ENCODE data around the gene CCBE1.

The CCBE1 gene

DNA sequence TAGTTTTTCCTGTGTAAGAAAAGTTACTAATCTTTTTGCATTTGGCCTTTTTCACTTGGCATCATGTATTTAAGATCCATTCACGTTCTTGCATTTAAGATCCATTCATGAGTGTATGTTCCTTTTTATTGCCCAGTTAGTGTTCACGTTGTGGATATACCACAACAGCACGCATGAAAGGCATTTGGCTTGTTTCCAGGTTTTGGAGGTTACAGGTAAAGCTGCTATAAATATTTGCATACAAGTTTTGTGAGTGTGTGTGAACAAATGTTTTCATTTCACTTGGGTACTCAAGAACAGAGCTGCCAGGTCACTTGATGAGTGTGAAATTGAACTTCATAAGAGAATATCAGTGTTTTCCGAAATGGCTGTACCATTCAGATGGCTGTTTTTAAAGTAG is 121.2 kb downstream of the CCBE1 start:
- H3K18ac ChIP-seq (ENCODE audit: low read length) = no peak overlapping the region
- H3K36me3 ChIP-seq (ENCODE audit: control insufficient read depth in 1 of 2, insufficient read depth in 2 of 2, low read length in 2 of 2) = no peaks in the 10 kb centered on the region
- H3K27ac ChIP-seq (ENCODE audit: low read depth, low read length) = no peak overlapping the region
- H2AK5ac ChIP-seq (ENCODE audit: low read length) = no peak overlapping the region
- no peak for DNase-seq
- no peak overlapping the region for H2BK12ac ChIP-seq (ENCODE audit: low read length)
- no peak overlapping the region for H4K8ac ChIP-seq (ENCODE audit: low read depth, low read length)
- no peak overlapping the region for H3K4ac ChIP-seq (ENCODE audit: low read depth, low read length)
- H3K27me3 ChIP-seq (ENCODE audit: insufficient read depth, low read length) = no peaks in the 10 kb centered on the region
- no peak overlapping the region for H2BK5ac ChIP-seq (ENCODE audit: low read depth, low read length, poor library complexity)
- no peak overlapping the region for H3K4me3 ChIP-seq (ENCODE audit: low read depth, low read length)
- no peak overlapping the region for H4K12ac ChIP-seq (ENCODE audit: low read depth, low read length)
- no peak overlapping the region for H3K4me2 ChIP-seq (ENCODE audit: low read length)
- no peak overlapping the region for H3K23ac ChIP-seq (ENCODE audit: low read length)
- H2AFZ ChIP-seq (ENCODE audit: insufficient read depth, low read length, poor library complexity) = no peak overlapping the region
- H4K91ac ChIP-seq (ENCODE audit: low read depth, low read length) = no peak overlapping the region
- WGBS (ENCODE audit: extremely low coverage, insufficient coverage, insufficient read length) = no CpG with 5 or more reads among the region's 4 CpGs
- no peak overlapping the region for H3K14ac ChIP-seq (ENCODE audit: low read length)
- H3K9me3 ChIP-seq (ENCODE audit: insufficient read depth, low read depth, low read length) = no peaks in the 10 kb centered on the region
- H3K79me2 ChIP-seq (ENCODE audit: control insufficient read depth, insufficient read depth, low read length, poor library complexity) = no peaks in the 10 kb centered on the region
- no peak overlapping the region for H2BK120ac ChIP-seq (ENCODE audit: insufficient read depth, low read length, poor library complexity)
- H3K79me1 ChIP-seq (ENCODE audit: low read length) = no peaks in the 10 kb centered on the region
- H3K4me1 ChIP-seq (ENCODE audit: control insufficient read depth in 1 of 2, insufficient read depth in 2 of 2, low read length in 2 of 2) = peaks cover 2 to 7% of the 10 kb centered on the region in 2 experiments
- H3K9ac ChIP-seq (ENCODE audit: low read length) = no peak overlapping the region

DNA sequence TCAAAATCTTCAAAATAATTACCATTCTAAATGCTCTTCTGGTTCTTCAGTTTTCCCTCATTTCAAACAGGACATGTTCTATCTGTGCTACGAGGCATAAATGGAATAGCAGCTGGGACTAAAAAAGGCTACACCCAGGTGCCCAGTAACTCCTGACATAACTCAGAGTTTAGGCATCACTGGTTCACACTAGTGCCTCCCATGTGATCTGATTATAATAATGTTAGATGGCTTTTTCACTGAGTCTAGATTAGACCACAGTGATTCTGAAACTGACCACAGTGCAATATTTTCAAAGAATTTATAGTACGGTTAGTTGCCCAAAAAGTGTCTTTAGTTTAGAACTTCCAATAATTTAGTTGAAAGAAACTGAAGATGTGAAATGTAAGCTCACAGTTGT is 123.3 kb downstream of the CCBE1 start:
- no peak for DNase-seq
- Histone ChIP-seq H4K91ac (ENCODE audit: low read depth, low read length) (no peak overlapping the region), H3K18ac (ENCODE audit: low read length) (no peak overlapping the region), H4K12ac (ENCODE audit: low read depth, low read length) (no peak overlapping the region), H3K79me2 (ENCODE audit: control insufficient read depth, insufficient read depth, low read length, poor library complexity) (no peaks in the 10 kb centered on the region), H2BK12ac (ENCODE audit: low read length) (no peak overlapping the region), H3K4me3 (ENCODE audit: low read depth, low read length) (no peak overlapping the region), H3K23ac (ENCODE audit: low read length) (no peak overlapping the region), H4K8ac (ENCODE audit: low read depth, low read length) (no peak overlapping the region), H3K14ac (ENCODE audit: low read length) (no peak overlapping the region), H3K4me1 (ENCODE audit: control insufficient read depth in 1 of 2, insufficient read depth in 2 of 2, low read length in 2 of 2) (peaks cover 10 to 15% of the 10 kb centered on the region in 2 experiments), H3K9ac (ENCODE audit: low read length) (no peak overlapping the region), H2AK5ac (ENCODE audit: low read length) (no peak overlapping the region), H3K4me2 (ENCODE audit: low read length) (no peak overlapping the region), H3K36me3 (ENCODE audit: control insufficient read depth in 1 of 2, insufficient read depth in 2 of 2, low read length in 2 of 2) (no peaks in the 10 kb centered on the region), H3K9me3 (ENCODE audit: insufficient read depth, low read depth, low read length) (no peaks in the 10 kb centered on the region), H2BK5ac (ENCODE audit: low read depth, low read length, poor library complexity) (no peak overlapping the region), H2BK120ac (ENCODE audit: insufficient read depth, low read length, poor library complexity) (no peak overlapping the region), H3K27ac (ENCODE audit: low read depth, low read length) (no peak overlapping the region), H3K79me1 (ENCODE audit: low read length) (no peaks in the 10 kb centered on the region), H3K4ac (ENCODE audit: low read depth, low read length) (no peak overlapping the region), H3K27me3 (ENCODE audit: insufficient read depth, low read length) (no peaks in the 10 kb centered on the region), H2AFZ (ENCODE audit: insufficient read depth, low read length, poor library complexity) (no peak overlapping the region)
- WGBS (ENCODE audit: extremely low coverage, insufficient coverage, insufficient read length) = no CpG with 5 or more reads among the region's 2 CpGs

DNA sequence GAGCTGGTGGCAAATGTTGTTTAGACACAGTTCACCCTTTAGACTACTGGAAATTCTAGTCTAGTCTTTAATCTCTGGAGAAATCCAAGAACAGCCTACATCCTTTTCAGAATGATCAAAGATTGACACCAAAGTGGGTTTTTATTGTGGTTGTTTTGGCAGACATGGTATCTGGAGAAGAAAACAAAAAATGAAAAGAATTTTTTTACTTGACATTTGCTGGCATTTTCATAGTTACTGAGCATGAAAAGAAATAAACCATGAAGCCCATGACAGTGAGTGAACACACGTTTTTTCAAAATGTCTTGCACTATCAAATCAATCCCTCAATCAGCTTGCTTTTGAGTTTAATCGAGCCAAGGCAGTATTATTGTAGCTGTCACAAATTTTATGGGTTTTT is 125.3 kb downstream of the CCBE1 start:
- no peak for DNase-seq
- no peaks in the 10 kb centered on the region for H3K79me2 ChIP-seq (ENCODE audit: control insufficient read depth, insufficient read depth, low read length, poor library complexity)
- no peaks in the 10 kb centered on the region for H3K27me3 ChIP-seq (ENCODE audit: insufficient read depth, low read length)
- no peaks in the 10 kb centered on the region for H3K9me3 ChIP-seq (ENCODE audit: insufficient read depth, low read depth, low read length)
- no peak overlapping the region for H3K23ac ChIP-seq (ENCODE audit: low read length)
- no peak overlapping the region for H2BK12ac ChIP-seq (ENCODE audit: low read length)
- no peaks in the 10 kb centered on the region for H3K36me3 ChIP-seq (ENCODE audit: control insufficient read depth in 1 of 2, insufficient read depth in 2 of 2, low read length in 2 of 2)
- H4K91ac ChIP-seq (ENCODE audit: low read depth, low read length) = no peak overlapping the region
- no peak overlapping the region for H3K4ac ChIP-seq (ENCODE audit: low read depth, low read length)
- no peak overlapping the region for H2BK120ac ChIP-seq (ENCODE audit: insufficient read depth, low read length, poor library complexity)
- H2AK5ac ChIP-seq (ENCODE audit: low read length) = no peak overlapping the region
- H3K4me2 ChIP-seq (ENCODE audit: low read length) = no peak overlapping the region
- H3K4me1 ChIP-seq (ENCODE audit: control insufficient read depth in 1 of 2, insufficient read depth in 2 of 2, low read length in 2 of 2) = peaks cover 10 to 12% of the 10 kb centered on the region in 2 experiments
- H4K12ac ChIP-seq (ENCODE audit: low read depth, low read length) = no peak overlapping the region
- H2AFZ ChIP-seq (ENCODE audit: insufficient read depth, low read length, poor library complexity) = no peak overlapping the region
- no peak overlapping the region for H3K18ac ChIP-seq (ENCODE audit: low read length)
- H3K79me1 ChIP-seq (ENCODE audit: low read length) = no peaks in the 10 kb centered on the region
- no peak overlapping the region for H3K4me3 ChIP-seq (ENCODE audit: low read depth, low read length)
- H3K27ac ChIP-seq (ENCODE audit: low read depth, low read length) = no peak overlapping the region
- no CpG with 5 or more reads among the region's 2 CpGs for WGBS (ENCODE audit: extremely low coverage, insufficient coverage, insufficient read length)
- H3K9ac ChIP-seq (ENCODE audit: low read length) = no peak overlapping the region
- H2BK5ac ChIP-seq (ENCODE audit: low read depth, low read length, poor library complexity) = no peak overlapping the region
- H3K14ac ChIP-seq (ENCODE audit: low read length) = no peak overlapping the region
- no peak overlapping the region for H4K8ac ChIP-seq (ENCODE audit: low read depth, low read length)

DNA sequence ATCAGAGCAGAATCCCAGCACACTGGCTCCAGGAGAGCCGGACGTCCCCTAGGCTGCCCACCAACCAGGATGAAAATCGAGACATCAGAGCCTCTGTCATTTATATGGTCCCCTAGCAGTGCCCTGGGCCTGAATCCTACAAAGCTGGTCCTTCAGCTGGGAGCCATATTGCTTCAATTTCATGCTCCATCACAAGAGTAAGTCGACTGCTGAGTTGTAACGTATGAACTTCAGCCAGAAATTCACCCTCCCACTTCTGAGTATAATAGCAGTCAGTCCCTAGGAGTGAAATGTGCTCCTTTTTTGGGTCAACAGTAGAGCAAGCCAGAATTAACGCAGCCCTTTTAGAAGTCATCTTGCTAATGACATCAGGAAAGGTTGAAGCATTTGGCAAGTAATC is 126.4 kb downstream of the CCBE1 start:
- Histone ChIP-seq H3K9me3 (ENCODE audit: insufficient read depth, low read depth, low read length) (no peaks in the 10 kb centered on the region), H3K79me1 (ENCODE audit: low read length) (no peaks in the 10 kb centered on the region), H3K9ac (ENCODE audit: low read length) (no peak overlapping the region), H3K14ac (ENCODE audit: low read length) (no peak overlapping the region), H3K27ac (ENCODE audit: low read depth, low read length) (peak overlapping the region; percentile 36), H3K4me2 (ENCODE audit: low read length) (no peak overlapping the region), H4K12ac (ENCODE audit: low read depth, low read length) (no peak overlapping the region), H2AK5ac (ENCODE audit: low read length) (no peak overlapping the region), H2BK5ac (ENCODE audit: low read depth, low read length, poor library complexity) (no peak overlapping the region), H4K91ac (ENCODE audit: low read depth, low read length) (no peak overlapping the region), H3K4me1 (ENCODE audit: control insufficient read depth in 1 of 2, insufficient read depth in 2 of 2, low read length in 2 of 2) (peaks cover 8% of the 10 kb centered on the region in 2 experiments), H2BK120ac (ENCODE audit: insufficient read depth, low read length, poor library complexity) (no peak overlapping the region), H3K27me3 (ENCODE audit: insufficient read depth, low read length) (no peaks in the 10 kb centered on the region), H3K36me3 (ENCODE audit: control insufficient read depth in 1 of 2, insufficient read depth in 2 of 2, low read length in 2 of 2) (no peaks in the 10 kb centered on the region), H4K8ac (ENCODE audit: low read depth, low read length) (no peak overlapping the region), H3K4ac (ENCODE audit: low read depth, low read length) (no peak overlapping the region), H3K79me2 (ENCODE audit: control insufficient read depth, insufficient read depth, low read length, poor library complexity) (no peaks in the 10 kb centered on the region), H2AFZ (ENCODE audit: insufficient read depth, low read length, poor library complexity) (no peak overlapping the region), H3K18ac (ENCODE audit: low read length) (no peak overlapping the region), H3K4me3 (ENCODE audit: low read depth, low read length) (no peak overlapping the region), H3K23ac (ENCODE audit: low read length) (no peak overlapping the region), H2BK12ac (ENCODE audit: low read length) (no peak overlapping the region)
- no CpG with 5 or more reads among the region's 6 CpGs for WGBS (ENCODE audit: extremely low coverage, insufficient coverage, insufficient read length)
- no peak for DNase-seq
